Ramos (cell line): ENCODE results near the gene STX5.
"Not testable (repeated sequence)": the region's sequence is repeated elsewhere in the genome, so short reads cannot be mapped to it uniquely, and the experiment has no call there.

Experiments
- in situ Hi-C: fragments of 300-500 bp; cut with MboI; formaldehyde crosslinking; loops from one replicate; pipeline ENCODE4 v1.14.3; 2022; ENCODE audit warnings: low sequenced_read_pairs; ENCODE audit not compliant: unreplicated experiment

Gene STX5

GRCh38 chr11:62792202-62792575 is 39.7 kb downstream of the STX5 start:
- in situ Hi-C loops = no loop called here

GRCh38 chr11:62791501-62792201 is 40.2 kb downstream of the STX5 start, which contains the start of gene TMEM223:
TSS of gene TMEM223 (minus strand) at chr11:62792006. CDS start at chr11:62791994, 12 bp downstream.
- in situ Hi-C loops = no loop called here

GRCh38 chr11:62789576-62789975 is 42.3 kb downstream of the STX5 start:
- in situ Hi-C loops = loop anchor here (5.0 kb wide), 1 partner anchor 73 kb away; no protein-coding TSS in a partner anchor

DNA sequence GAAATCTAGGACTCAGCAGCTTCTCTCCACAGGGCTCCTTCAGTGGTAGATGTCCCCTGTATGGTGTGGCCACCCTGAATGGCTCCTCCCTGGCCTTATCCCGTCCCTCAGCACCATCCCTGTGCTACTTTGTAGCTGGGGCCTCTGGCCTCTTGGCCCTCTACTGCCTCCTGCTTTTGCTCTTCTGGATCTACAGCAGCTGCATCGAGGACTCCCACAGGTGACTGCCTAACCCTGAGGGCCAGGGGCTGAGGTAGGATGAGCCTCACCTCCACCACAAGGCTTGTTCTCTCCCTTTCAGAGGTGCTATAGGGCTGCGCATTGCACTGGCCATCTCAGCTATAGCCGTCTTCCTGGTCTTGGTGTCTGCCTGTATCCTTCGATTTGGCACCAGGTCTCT is 42.9 kb downstream of the STX5 start:
- in situ Hi-C loops = loop anchor here (5.0 kb wide), 1 partner anchor 73 kb away; no protein-coding TSS in a partner anchor

- in situ Hi-C loops = loop anchor here (5.0 kb wide), 1 partner anchor 75 kb away; no protein-coding TSS in a partner anchor
Observed at GRCh38 chr11:62787005-62787759, 44.7 kb downstream of the STX5 start, which contains the start of gene TMEM179B. TSS of gene TMEM179B (plus strand) at chr11:62787402. CDS start at chr11:62787432, 30 bp downstream.

DNA sequence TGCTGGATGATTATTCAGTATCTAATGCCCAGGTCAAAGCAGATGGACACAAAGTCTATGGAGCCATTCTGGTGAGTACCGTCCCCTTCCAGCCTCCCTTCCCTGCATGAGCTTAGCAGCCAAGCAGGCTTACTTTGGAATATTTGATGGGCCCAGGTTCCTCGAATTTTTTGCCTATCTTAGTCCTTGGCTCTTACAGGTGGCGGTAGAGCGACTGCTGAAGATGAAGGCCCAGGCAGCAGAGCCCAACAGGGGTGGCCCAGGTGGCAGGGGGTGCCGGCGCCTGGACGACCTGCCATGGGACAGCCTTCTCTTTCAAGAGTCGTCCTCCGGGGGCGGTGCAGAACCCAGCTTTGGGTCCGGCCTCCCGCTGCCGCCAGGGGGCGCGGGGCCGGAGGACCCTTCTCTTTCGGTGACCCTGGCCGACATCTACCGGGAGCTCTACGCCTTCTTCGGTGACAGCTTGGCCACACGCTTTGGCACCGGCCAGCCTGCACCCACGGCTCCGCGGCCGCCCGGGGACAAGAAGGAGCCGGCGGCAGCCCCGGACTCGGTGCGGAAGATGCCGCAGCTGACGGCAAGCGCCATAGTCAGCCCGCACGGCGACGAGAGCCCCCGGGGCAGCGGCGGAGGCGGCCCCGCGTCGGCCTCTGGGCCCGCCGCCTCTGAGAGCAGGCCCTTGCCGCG is 45.4 kb downstream of the STX5 start:
- in situ Hi-C loops = loop anchor here (5.0 kb wide), 1 partner anchor 76 kb away; no protein-coding TSS in a partner anchor

- in situ Hi-C loops = no loop called here
Observed at GRCh38 chr11:62782753-62783152, 49.1 kb downstream of the STX5 start.

- in situ Hi-C loops = no loop called here
Observed at GRCh38 chr11:62778441-62778840, 53.4 kb downstream of the STX5 start.

DNA sequence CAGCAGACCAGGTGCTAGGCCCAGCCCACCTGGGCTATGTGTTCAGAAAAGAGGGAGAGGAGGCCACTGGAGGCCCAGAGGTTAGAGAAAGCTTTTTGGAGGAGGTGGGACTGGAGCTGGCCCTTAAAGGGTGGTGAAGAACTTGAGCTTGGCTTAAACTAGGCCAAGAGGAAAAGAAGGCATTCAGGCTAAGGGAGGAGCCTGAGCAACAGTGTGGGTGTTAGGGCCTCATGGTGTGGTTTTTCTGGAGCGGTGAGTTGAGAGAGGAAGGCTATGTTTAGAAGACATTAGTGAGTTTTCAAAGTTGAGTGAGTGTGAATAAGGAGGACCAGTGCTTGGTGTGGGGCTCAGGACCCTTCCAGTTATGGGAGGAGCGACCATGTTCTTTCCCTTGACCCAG is 54.5 kb downstream of the STX5 start:
- in situ Hi-C loops = no loop called here

- in situ Hi-C loops = no loop called here
Observed at GRCh38 chr11:62775646-62776045, 56.2 kb downstream of the STX5 start.

GRCh38 chr11:62774407-62774806 is 57.4 kb downstream of the STX5 start:
- in situ Hi-C loops = no loop called here

DNA sequence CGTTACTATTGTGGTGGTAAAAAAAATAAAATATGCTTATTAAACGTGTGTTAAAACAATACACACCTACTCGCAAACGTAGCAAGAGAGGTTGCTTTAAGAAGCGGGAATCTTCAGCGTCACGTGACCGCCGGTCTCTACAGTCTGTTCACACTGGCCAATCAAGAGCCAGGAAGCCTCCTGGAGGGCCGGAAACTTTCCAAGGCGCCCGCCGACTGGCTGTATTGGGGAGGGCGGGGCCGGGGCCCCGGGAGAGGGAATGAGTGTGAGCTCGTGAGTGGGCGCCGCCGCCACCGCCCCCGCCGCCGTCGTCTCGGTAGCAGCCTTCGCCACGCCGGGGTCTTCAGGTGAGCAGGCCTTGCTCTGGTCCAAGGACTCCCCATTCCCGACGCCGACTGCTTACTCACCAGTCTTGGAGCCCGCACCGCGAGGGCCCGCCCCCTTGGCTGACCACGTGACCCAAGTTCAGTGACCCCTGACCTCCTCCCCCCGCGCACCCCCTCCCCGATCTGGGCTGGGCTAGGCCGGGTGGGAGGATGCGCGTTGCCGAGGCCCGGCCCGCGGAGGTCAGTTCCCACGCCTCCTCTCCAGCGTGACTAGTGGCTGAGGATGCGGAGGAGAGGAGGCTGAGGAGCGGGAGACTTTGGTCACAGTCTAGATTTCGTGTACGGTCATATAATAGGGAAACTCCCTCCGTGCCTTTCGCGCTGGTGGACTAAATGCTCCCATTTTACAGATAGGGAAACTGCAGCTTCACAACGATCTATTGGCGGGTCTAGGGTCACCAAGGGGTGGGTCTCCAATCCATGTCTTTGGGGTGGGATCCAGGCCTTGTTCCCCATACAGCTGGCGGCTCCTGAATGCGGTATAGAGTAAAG is 60.5 kb downstream of the STX5 start, which contains the start of gene TAF6L:
TAF6L (plus strand) TSS at position 253 of the 878 bp plus-strand sequence. CDS start 4,388 bp downstream, outside the sequence.
- in situ Hi-C loops = no loop called here

DNA sequence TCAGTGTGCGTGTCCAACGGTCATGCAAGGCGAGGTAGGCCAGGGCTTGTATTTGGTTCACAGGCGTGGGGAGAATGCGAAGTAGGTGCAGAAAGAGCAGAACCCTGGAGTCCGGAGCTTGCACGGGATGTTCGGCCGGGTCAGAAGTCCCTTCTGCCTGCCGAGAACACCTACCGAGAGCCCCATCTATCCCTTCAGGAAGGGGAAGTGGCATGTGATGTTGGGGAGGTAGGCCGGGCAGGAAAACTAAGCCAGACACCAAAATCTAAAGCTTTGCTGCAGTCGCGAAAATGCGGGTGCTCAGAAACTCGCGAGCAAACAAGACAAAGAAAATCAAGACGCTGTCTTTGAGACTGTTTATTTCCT is 61.1 kb downstream of the STX5 start:
- in situ Hi-C loops = no loop called here

DNA sequence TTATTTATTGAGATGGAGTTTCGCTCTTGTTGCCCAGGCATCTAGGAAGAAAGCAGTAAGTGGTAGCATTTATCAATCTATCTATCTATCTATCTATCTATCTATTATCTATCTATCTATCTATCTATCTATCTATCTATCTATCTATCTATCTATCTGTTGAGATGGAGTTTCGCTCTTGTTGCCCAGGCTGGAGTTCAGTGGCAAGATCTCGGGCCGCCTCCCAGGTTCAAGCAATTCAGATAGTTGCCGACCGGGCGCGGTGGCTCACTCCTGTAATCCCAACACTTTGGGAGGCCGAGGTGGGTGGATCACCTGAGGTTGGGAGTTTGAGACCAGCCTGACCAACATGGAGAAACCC is 71.0 kb downstream of the STX5 start:
- in situ Hi-C loops = not testable (repeated sequence)

- in situ Hi-C loops = no loop called here
Observed at GRCh38 chr11:62757846-62758788, 73.7 kb downstream of the STX5 start.
